Testis (tissue), 5 donors: ENCODE measurements around the gene ARSI. TPM values are rescaled to one million over a fixed set of nuclear protein-coding genes. Genes with fewer than 3 reads are reported as not detected.

ENCODE experiments used
- DNase-seq: peaks from one replicate; pipeline ENCODE4 v3.0.0-alpha.2; 2019
- H3K27ac ChIP-seq, 2 donors: fragments of 200-600 bp; sonication (generic); one replicate each; pipeline ENCODE4 v1.5.1; 2019
- H3K27me3 ChIP-seq: fragments of 200-600 bp; sonication (generic); one replicate; pipeline ENCODE4 v1.5.1; 2019
- H3K36me3 ChIP-seq: fragments of 200-600 bp; sonication (generic); one replicate; pipeline ENCODE4 v1.5.1; 2017; ENCODE audit warnings: low read depth; ENCODE audit errors: missing control alignments
- H3K4me1 ChIP-seq: fragments of 200-600 bp; sonication (generic); one replicate; pipeline ENCODE4 v1.5.1; 2019
- H3K4me3 ChIP-seq, 2 donors: fragments of 200-600 bp; sonication (generic); one replicate each; pipeline ENCODE4 v1.5.1; 2017 to 2019
- H3K9me3 ChIP-seq: fragments of 200-600 bp; sonication (generic); one replicate; pipeline ENCODE4 v1.5.1; 2017
- POLR2A ChIP-seq: fragments of 450-650 bp; IDR thresholded peaks from one replicate; pipeline ENCODE4 v1.6.1; 2017; ENCODE audit warnings: antibody characterized with exemption, mild to moderate bottlenecking, moderate library complexity
- WGBS, 2 donors: methylation state at CpG; one replicate each; pipeline ENCODE4 v1.1.5; 2018; 5-methylcytosine and 5-hydroxymethylcytosine counted together
- intact Hi-C: fragments of 100-400 bp; cut with DNase I; formaldehyde crosslinking; loops from one replicate; pipeline ENCODE4 v1.15.1; 2023; ENCODE audit warnings: low total_unique reads
- long read RNA-seq, 2 donors: transcript quantifications; one replicate each; lab custom pipeline, GENCODE V29; 2026
- polyA plus RNA-seq: library from polyadenylated mRNA; stranded (reverse); fragments of 350-450 nt; fragmentation: Illumina TruSeq; extraction: RNeasy Lipid Tissue Mini Kit (QIAGEN cat#74804); gene quantifications from one replicate; pipeline ENCODE4 v1.2.3, GENCODE V29; 2014; ENCODE audit warnings: low read depth, low replicate concordance; ENCODE audit not compliant: insufficient read depth
- total RNA-seq, 2 donors: library from RNA; depleted of rRNA; stranded (reverse); fragments of >200 nt; gene quantifications; one replicate each; pipeline ENCODE4 v1.2.3, GENCODE V29; 2016
- TF ChIP-seq, protein P1 (sequence below), 3 experiments: fragments of 450-650 bp in 2 of 3; fragments of 200-600 bp in 1 of 3; sonication (generic) in 1 of 3; IDR thresholded peaks; one replicate each; pipeline ENCODE4 v1.5.1; 2016 to 2019; ENCODE audit warnings: antibody characterized with exemption in 3 of 3, mild to moderate bottlenecking in 2 of 3, moderate library complexity in 1 of 3

ARSI gene
- under 1 TPM; 0.79 to 0.93 TPM for total RNA-seq
- 0.92 TPM for polyA plus RNA-seq
- long read RNA-seq, donor 1, partial matches to known transcripts, result 0 of 1 reads
- long read RNA-seq, donor 1, other reads (novel, unspliced or antisense), result 0 of 1 reads
- long read RNA-seq, donor 2, partial matches to known transcripts, result 0 of 2 reads
- long read RNA-seq, donor 2, other reads (novel, unspliced or antisense), result 0 of 2 reads

GRCh38 chr5:150302301-150303069 lies at the start of gene ARSI:
TSS of gene ARSI (minus strand) at chr5:150302905. CDS start at chr5:150302373, 532 bp downstream.
- TF ChIP-seq, protein P1, sequence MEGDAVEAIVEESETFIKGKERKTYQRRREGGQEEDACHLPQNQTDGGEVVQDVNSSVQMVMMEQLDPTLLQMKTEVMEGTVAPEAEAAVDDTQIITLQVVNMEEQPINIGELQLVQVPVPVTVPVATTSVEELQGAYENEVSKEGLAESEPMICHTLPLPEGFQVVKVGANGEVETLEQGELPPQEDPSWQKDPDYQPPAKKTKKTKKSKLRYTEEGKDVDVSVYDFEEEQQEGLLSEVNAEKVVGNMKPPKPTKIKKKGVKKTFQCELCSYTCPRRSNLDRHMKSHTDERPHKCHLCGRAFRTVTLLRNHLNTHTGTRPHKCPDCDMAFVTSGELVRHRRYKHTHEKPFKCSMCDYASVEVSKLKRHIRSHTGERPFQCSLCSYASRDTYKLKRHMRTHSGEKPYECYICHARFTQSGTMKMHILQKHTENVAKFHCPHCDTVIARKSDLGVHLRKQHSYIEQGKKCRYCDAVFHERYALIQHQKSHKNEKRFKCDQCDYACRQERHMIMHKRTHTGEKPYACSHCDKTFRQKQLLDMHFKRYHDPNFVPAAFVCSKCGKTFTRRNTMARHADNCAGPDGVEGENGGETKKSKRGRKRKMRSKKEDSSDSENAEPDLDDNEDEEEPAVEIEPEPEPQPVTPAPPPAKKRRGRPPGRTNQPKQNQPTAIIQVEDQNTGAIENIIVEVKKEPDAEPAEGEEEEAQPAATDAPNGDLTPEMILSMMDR (IDR thresholded peaks at IDR 0.05), result no peak
- no peak for TF ChIP-seq POLR2A
- Histone ChIP-seq H3K27ac (no peak within 1 kb of the TSS), H3K4me3 (peak within 1 kb of the TSS; percentile 18 to 52), H3K4me1 (peaks cover 3% of the 10 kb centered on the region), H3K9me3 (no peaks in the 10 kb centered on the region), H3K27me3 (no peaks in the 10 kb centered on the region), H3K36me3 (no peaks in the 10 kb centered on the region)
- intact Hi-C loops, result no loop called here
- WGBS, 2 donors, result 0 to 1% methylated on average over 23 to 57 of the region's 63 CpGs
- no peak for DNase-seq

GRCh38 chr5:150350524-150351344 lies 48.0 kb upstream of the ARSI start:
- Histone ChIP-seq H3K4me1 (peaks cover 12% of the 10 kb centered on the region), H3K4me3 (no peak overlapping the region), H3K36me3 (no peaks in the 10 kb centered on the region), H3K27ac (peak overlapping the region in 1 of 2 donors; percentile 12), H3K27me3 (no peaks in the 10 kb centered on the region), H3K9me3 (no peaks in the 10 kb centered on the region)
- intact Hi-C loops, result no loop called here
- TF ChIP-seq, protein P1 (IDR thresholded peaks at IDR 0.05), result peak; percentile 35 to 53 (median 51)
- no peak for TF ChIP-seq POLR2A
- DNase-seq, result peak; percentile 89
- WGBS, 2 donors, result 35 to 42% methylated on average over 7 of the region's 7 CpGs

DNA sequence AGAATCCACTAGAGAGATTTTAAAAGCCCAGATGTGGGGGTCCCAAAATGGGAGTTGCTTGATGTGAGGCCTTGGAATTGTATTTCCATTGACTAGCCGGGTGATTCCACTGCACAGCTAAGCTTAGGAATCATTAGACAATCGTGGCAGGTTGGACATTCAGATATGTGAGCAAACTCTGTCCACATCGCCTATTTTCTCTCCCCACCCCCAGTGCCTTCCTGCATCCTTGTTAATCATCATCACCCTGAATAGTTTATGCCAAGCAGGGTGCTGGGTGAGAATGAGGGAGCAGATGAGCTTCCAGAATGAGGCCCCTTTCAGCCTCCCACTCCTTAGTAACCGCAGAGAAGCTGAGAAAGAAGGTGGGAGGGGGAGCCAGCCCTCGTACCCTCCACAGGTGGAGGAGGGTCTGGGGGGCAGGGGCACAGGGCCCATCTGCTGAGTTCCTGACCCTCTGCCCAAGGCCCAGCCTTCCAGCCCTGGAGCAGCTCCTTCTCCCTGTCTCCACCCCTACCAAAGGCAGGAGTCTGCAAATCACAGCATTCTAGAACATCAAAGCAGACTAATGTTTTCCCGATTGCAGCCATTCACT lies 47.1 kb upstream of the ARSI start:
- Histone ChIP-seq H3K4me3 (no peak overlapping the region), H3K4me1 (peaks cover 12% of the 10 kb centered on the region), H3K27me3 (no peaks in the 10 kb centered on the region), H3K36me3 (no peaks in the 10 kb centered on the region), H3K27ac (no peak overlapping the region), H3K9me3 (no peaks in the 10 kb centered on the region)
- 82 to 90% methylated on average over 6 of the region's 6 CpGs for WGBS, 2 donors
- intact Hi-C loops, result no loop called here
- no peak for DNase-seq
- no peak for TF ChIP-seq POLR2A

DNA sequence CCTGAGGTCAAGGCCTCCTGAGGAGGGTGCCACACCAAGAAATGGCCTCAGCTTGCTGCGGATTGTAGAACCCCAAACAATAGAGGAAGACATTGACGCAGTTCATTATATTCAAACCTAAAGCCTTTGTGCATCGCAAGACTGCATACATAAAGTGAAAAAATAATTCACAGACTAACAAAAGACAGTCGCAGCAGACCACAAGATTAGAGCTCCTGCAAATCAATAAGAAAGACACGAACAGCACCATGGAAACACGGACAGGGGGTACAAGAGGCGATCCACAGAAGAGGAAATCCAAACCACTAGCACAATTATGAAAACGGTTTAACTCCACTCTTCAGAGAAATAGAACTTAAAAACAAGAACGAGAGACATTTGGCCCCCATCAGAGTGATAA lies 44.7 kb upstream of the ARSI start:
- Histone ChIP-seq H3K36me3 (no peaks in the 10 kb centered on the region), H3K4me1 (peaks cover 12% of the 10 kb centered on the region), H3K27me3 (no peaks in the 10 kb centered on the region), H3K9me3 (no peaks in the 10 kb centered on the region), H3K4me3 (no peak overlapping the region), H3K27ac (no peak overlapping the region)
- intact Hi-C loops, result no loop called here
- TF ChIP-seq POLR2A, result no peak
- TF ChIP-seq, protein P1 (IDR thresholded peaks at IDR 0.05), result no peak
- WGBS, 2 donors, result 80 to 87% methylated on average over 9 of the region's 9 CpGs
- no peak for DNase-seq
